ENCODE data around the gene MARVELD1. TPM values are rescaled to one million over a fixed set of nuclear protein-coding genes. Genes with fewer than 3 reads are reported as not detected.

MARVELD1 gene
- total RNA-seq, 1 donor from 2014 or later, result 0.31 TPM

- Mint-ChIP-seq H3K27ac (no peak overlapping the region), H3K4me1 (no peaks in the 10 kb centered on the region), H3K27me3 (peaks cover 7% of the 10 kb centered on the region), H3K4me3 (no peak overlapping the region), H3K36me3 (ENCODE audit: low read depth) (no peaks in the 10 kb centered on the region), H3K9me3 (no peaks in the 10 kb centered on the region)
- intact Hi-C loops (cut with micrococcal nuclease), result no loop called here
- ATAC-seq (ENCODE audit: low read depth), result no peak
- DNase-seq, result no peak
- ChIA-PET POLR2A (no interaction called here), CTCF (no interaction called here)
- no peak for TF ChIP-seq CTCF (IDR thresholded peaks at IDR 0.05)
Measured at GRCh38 chr10:97721871-97722780, 8.6 kb downstream of the MARVELD1 start.

- DNase-seq (no peak), ATAC-seq (ENCODE audit: low read depth) (no peak)
- H3K27me3 Mint-ChIP-seq, result peaks cover 7% of the 10 kb centered on the region
- H3K27ac Mint-ChIP-seq, result no peak overlapping the region
- CTCF ChIA-PET, result interaction anchor here (0.7 kb wide), 1 partner anchor 14 kb away, joined by 3 read pairs; no protein-coding TSS in a partner anchor
- H3K36me3 Mint-ChIP-seq (ENCODE audit: low read depth), result no peaks in the 10 kb centered on the region
- H3K4me1 Mint-ChIP-seq, result no peaks in the 10 kb centered on the region
- intact Hi-C loops (cut with micrococcal nuclease), result no loop called here
- POLR2A ChIA-PET, result no interaction called here
- TF ChIP-seq CTCF (IDR thresholded peaks at IDR 0.05), result no peak
- no peak overlapping the region for H3K4me3 Mint-ChIP-seq
- no peaks in the 10 kb centered on the region for H3K9me3 Mint-ChIP-seq
Measured at GRCh38 chr10:97723001-97723400, 9.5 kb downstream of the MARVELD1 start.

GRCh38 chr10:97724341-97724941 lies 10.9 kb downstream of the MARVELD1 start:
- no peak overlapping the region for H3K4me3 Mint-ChIP-seq
- ATAC-seq (ENCODE audit: low read depth) (no peak), DNase-seq (no peak)
- intact Hi-C loops (cut with micrococcal nuclease), result no loop called here
- H3K36me3 Mint-ChIP-seq (ENCODE audit: low read depth), result no peaks in the 10 kb centered on the region
- peaks cover 12% of the 10 kb centered on the region for H3K27me3 Mint-ChIP-seq
- ChIA-PET CTCF (interaction anchor here (0.8 to 1.0 kb wide), 2 partner anchors 15 to 37 kb away, joined by 3 read pairs; partner anchors contain the start of gene AVPI1), POLR2A (interaction anchor here (0.6 to 0.7 kb wide), 4 partner anchors 12 to 1681 kb away, joined by 3 to 4 read pairs (median 4); partner anchors contain the start of gene CCNJ)
- no peak overlapping the region for H3K27ac Mint-ChIP-seq
- TF ChIP-seq CTCF (IDR thresholded peaks at IDR 0.05), result no peak
- no peaks in the 10 kb centered on the region for H3K4me1 Mint-ChIP-seq
- H3K9me3 Mint-ChIP-seq, result no peaks in the 10 kb centered on the region

GRCh38 chr10:97726636-97727178 lies 13.2 kb downstream of the MARVELD1 start:
- H3K4me3 Mint-ChIP-seq, result no peak overlapping the region
- peaks cover 15% of the 10 kb centered on the region for H3K27me3 Mint-ChIP-seq
- DNase-seq (no peak), ATAC-seq (ENCODE audit: low read depth) (no peak)
- H3K4me1 Mint-ChIP-seq, result no peaks in the 10 kb centered on the region
- CTCF ChIA-PET, result interaction anchor here (0.8 to 1.3 kb wide), 5 partner anchors 17 to 51 kb away, joined by 3 to 5 read pairs (median 3); no protein-coding TSS in a partner anchor
- no peaks in the 10 kb centered on the region for H3K9me3 Mint-ChIP-seq
- H3K27ac Mint-ChIP-seq, result no peak overlapping the region
- POLR2A ChIA-PET, result interaction anchor here (1.0 kb wide), 1 partner anchor 10 kb away, joined by 3 read pairs; the partner anchor contains the start of gene ZFYVE27
- intact Hi-C loops (cut with micrococcal nuclease), result no loop called here
- no peaks in the 10 kb centered on the region for H3K36me3 Mint-ChIP-seq (ENCODE audit: low read depth)
- TF ChIP-seq CTCF (IDR thresholded peaks at IDR 0.05), result no peak

Measured in activated B cell treated with CpG ODN at 0.5 μM for 24 hours (primary cell).